Stimulated activated CD8-positive, alpha-beta memory T cell treated with anti-CD3 and anti-CD28 coated beads, Interleukin-7, amount 100 ng/mL, for 24 hours (primary cell): ENCODE data around the gene CAPN5.

ENCODE experiments used
- DNase-seq: peaks from one replicate; pipeline ENCODE4 v3.0.0-alpha.2; 2020; ENCODE audit warnings: low read depth

CAPN5 gene

DNA sequence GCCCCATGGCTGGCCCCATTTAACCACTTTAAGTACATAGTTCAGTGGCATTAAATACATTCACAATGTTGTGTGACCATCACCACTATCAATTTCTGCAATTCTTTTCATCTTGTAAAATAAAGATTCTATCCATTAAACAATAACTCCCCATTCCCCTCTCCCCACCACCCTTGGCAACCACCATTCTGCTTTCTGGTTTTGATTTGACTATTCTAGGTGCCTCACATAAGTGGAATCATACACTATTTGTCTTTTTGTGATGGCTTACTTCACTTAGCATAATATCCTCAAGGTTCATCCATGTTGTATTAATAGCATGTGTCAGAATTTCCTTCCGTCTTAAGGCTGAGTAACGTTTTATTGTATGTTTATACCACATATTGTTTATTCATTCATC lies 68.3 kb downstream of the CAPN5 start:
- no peak for DNase-seq

DNA sequence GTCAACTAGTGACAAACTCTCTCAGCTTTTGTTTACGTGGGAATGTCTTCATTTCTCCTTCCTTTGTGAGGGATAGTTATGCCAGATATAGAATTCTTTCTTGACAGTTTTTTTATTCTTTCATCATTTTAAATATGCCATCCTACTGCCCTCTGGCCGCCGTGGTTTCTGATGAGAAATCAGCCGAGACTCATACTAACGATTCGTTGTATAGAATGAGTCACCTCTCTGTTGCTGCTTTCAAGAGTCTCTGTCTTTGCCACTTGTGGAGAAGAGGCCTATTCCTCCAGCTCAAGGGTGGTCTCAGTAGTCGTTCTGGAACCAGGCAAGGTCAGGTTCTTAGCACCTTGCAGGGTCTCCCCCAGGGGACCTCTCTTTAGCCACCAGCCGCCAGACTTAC lies 69.3 kb downstream of the CAPN5 start:
- no peak for DNase-seq

DNA sequence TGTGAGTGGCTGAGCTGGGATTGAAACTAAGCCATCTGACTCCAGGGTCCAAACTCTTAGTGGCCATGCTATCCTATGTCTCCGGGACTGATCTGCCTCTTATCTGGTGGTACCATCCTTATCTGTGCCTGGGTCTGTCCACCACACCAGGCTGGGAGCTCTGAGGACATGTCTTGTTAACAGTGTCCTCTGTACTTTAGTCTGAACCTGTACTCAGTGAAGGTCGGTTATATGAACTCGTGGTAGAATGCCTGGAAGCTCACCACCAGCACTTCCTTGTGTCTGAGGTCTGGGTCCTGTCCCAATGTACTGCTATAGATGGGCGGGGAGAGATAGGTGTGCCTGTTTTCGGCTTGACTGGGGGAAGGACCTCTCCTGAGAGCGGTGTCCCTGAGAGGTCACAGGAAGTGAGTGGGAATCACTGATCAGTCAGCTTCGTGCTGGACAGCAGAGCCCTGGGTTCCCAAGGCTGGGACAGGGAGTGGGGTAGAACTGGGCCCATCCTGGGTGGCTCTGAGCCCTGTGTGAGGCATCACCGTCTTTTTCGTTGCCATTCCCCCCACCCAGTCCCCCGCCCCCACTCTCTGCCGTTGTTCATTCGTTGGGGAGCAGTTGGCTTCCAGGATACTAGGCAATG lies 70.1 kb downstream of the CAPN5 start:
- DNase-seq: no peak

DNA sequence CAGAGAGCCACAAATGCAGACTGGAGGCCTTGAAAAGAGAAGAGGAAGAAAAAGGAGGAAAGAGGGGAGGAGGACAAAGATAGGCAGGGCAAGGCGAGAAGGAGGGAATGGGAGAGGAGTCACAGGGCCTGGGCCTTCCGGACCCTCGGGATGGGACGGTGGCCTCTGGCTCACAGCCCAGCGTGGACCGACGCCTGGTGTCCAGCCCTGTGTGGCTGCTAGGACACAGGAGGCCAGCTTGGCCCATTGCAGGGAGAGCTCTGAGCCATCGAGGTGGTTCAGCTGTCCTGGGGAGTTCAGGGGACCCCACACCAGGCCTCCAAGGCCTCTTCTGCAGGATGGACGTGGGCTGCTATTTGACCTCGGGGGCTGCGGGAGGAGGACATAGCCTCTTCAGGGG lies 70.7 kb downstream of the CAPN5 start:
- no peak for DNase-seq

DNA sequence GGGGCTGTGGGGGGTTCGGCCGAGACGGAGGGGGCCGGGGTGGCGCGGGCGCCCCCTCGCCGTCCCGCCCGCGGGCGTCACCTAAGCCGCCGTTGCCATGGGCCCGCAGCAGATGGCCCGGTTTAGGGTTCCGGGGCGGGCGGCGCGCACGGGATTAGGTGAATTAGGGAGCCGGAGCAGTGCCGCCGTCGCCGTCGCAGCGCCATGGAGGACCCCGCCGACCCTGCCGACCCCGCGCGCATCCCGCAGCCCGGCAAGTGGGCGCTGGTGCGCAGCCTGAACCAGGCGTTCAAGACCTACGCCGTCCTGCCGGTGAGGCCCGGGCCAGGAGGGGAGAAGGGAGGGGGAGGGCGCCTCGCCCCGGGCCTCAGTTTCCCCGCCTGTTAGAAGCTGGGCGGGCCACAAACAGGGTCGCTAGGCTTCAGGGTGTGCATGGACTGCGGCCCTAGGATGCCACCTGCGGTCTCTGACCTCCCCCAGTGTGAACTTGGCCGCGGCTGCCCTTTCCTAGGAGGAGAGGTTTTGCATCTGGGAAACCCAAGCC lies 71.4 kb downstream of the CAPN5 start:
- no peak for DNase-seq

DNA sequence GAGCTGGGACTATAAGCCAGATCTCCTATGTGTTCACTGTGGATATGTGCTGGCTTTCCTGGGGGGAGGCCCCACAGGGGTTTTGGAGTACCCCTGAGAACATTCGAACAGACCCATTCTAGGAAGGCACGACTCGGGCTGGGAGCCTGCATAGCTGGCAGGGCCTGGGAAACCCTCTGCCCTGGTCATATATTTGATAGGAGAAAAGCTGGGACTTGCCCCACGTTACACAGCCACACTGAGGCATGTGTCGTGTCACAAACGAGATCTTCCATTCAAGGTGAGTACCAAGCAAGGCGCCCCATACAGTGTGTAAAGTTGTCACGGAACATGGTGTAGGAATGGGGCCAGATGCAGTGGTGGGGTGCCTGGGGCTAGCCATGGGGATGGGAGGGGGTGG lies 72.4 kb downstream of the CAPN5 start:
- no peak for DNase-seq

DNA sequence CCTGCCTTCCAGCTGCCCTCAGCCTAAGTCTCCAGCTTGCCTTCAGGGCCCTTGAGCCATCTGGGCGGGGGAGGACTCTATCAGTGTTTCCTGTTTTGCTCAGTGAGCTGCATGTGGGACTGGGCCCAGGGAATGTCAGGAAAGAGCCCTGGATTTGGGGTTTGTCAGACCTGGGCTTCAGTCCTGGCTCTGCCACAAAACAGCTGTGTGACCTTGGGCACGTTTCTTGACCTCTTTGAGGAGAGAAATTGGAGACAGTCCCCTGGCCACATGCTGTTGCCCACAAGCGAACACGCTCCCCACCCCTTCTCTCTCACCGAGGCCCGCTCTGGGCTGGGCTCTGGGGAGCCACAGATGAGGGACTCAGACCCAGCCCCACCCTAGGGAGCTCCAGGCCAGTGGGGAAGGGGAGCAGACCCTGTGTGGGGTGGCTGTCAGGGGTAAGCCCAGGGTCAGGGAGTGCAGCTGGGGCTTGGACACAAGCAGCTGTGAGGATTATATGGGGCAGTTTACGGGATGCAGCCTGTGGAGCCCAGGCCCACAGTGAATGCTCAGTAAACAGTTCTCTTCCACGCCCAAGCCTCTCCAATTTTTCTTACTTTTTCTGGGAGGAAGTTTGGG lies 73.6 kb downstream of the CAPN5 start:
- DNase-seq: no peak

DNA sequence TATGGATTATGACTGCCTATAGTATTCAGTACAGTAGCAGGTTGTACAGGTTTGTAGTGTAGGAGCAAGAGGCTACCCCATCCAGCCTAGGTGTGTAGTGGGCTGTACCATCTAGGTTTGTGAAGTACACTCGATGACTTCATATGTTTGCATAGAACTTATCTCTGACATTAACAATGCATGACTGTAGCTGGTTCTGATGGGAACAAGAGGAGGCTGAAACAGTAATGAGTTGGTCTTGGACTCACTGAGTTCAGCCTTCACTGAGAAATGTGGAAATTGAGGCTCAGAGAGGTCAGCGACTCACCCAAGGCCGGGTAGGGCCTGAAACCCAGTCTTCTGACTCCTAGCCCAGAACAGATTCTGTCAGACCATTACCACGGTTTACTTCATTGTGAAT lies 74.3 kb downstream of the CAPN5 start:
- no peak for DNase-seq

DNA sequence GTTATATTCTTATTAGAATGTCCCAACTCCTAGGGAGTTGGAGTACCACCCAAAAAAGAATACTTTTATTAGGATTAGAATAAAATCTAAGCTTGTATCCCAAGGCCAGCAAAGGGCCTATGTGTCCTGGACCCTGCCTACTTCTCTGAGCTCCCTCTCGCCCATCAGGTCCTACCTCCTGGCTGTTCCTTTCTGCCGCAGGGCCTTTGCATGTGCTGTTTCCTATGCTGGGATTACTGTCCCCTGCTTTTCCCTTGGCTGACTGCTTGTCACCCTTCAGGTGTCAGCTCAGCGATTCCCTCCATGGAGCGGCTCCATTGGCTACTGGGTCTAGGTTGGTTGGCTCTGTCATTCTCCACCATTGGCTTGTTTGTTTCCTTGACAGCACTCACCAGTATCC lies 74.7 kb downstream of the CAPN5 start:
- no peak for DNase-seq

DNA sequence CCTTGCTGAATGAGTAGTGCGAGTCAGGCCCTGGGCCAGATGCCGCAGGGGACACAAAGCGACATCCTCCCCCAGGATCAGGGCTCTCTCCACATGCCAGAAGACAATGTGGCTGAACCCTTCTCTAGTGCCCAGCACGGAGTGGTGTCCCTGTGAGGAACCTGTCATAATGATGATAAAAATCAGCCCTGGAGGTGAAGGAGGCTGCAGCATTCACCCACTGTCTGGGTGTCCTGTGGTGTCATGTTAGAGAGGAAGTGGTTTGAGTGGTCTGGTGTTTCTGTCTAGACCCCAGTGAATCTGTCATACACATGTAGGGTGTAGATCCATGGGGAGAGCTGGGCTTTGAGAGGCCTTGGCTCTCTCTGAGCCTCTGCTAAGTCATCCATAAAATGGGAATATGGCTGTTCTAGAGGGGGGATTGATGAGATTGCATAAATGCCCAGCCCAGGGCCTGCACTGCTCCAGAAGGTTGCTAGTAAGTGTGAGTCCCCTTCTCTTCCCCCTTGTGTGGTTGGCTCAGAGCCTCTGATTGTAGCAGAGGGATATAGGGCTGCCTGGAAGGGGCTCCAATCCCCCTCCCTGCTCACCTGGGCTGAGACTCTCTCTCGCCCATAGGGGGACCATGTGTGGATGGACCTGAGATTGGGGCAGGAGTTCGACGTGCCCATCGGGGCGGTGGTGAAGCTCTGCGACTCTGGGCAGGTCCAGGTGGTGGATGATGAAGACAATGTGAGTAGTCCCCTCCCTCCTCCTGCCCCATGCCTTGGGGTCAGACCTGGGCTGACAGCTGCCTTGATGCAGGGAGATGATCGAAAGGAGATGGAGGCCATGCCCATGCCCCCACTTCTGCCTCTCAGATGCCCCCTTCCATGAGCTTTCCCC lies 75.6 kb downstream of the CAPN5 start:
- DNase-seq: no peak

DNA sequence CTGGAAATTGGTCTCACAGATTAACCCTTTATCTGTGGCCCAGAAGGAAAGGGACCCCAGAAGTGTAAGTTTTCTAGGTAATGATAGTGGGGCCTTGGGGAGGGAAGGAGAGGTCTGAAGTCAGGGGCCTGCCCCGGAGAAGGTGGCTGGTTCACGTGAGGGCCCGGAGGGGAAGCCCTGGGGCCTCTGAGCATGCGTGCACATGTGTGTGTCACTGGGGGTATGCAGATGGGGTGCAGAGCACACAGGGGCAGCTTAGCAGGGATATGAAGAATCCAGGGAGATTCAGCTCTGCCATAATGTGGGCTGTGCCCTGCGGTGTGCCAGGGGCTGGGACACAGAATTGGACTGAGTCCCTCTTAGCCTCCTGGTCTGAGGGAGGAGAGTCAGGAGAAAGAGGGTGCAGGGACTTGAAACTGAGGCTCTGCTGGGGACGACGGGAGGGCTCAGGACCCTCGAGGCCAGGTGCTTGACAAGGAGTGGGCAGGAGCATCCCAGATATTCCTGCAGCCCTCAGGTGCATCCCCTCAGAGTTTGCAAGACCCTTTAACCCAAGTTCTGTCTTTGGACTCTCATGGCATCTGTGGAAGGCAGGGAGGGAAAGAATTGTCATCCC lies 76.7 kb downstream of the CAPN5 start:
- no peak for DNase-seq

DNA sequence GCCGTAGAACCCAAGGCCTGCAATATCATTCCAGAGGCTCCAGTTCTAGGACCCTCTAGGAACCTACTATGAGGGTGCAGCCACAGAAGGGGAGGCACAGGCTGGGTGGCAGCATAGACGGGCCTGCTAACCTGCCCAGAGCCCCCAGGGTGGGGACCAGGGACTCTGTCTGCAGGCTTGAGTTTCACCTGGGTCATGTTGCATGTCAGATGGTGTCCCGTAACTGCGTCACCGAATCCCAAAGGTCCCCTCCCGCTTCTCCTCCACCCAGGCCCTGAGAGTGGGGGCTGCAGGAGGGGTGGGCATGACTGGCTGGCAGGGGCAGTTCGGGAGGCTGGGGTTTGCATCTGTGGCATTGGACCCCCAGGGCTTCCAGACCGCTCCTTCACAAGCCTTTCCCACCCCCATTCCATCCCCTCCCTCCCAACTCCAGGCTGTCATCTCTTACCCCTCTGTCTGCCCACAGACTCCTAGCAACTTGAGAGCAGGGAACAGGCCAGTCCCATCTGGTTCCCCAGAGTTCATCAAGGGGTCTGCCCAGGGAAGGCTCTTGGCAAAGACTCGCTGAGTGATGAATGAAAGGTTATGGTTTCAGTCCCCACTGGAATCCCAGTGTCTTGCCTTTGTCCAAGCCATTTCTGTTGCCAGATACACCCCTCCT lies 77.6 kb downstream of the CAPN5 start:
- no peak for DNase-seq

DNA sequence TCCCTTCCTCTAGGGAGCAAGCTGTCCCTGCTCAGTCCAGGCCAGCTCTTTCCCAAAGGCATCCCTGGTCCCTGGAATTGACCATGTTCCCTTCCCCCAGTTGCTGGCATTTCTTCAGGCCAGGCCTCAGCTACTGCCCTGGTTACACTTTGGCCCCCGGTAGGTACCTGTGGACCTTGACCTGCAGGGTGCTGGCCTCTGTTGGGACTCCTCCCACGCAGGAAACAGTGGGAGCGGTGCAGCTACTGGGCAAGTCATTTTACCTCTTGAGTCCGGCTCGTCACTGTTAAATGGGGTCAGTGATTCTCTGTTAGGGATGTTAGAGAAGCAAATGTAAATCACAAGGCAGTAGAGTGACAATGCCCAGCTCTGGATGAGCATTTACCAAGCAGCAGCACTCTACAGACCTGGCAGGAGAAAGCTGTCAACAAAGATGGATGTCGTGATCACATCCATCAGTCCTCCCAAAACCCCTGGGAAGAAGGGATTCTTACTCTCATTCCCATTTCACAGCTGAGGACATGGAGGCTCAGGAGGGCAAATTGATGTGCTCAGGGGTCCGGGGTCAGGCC lies 78.2 kb downstream of the CAPN5 start:
- DNase-seq: no peak

DNA sequence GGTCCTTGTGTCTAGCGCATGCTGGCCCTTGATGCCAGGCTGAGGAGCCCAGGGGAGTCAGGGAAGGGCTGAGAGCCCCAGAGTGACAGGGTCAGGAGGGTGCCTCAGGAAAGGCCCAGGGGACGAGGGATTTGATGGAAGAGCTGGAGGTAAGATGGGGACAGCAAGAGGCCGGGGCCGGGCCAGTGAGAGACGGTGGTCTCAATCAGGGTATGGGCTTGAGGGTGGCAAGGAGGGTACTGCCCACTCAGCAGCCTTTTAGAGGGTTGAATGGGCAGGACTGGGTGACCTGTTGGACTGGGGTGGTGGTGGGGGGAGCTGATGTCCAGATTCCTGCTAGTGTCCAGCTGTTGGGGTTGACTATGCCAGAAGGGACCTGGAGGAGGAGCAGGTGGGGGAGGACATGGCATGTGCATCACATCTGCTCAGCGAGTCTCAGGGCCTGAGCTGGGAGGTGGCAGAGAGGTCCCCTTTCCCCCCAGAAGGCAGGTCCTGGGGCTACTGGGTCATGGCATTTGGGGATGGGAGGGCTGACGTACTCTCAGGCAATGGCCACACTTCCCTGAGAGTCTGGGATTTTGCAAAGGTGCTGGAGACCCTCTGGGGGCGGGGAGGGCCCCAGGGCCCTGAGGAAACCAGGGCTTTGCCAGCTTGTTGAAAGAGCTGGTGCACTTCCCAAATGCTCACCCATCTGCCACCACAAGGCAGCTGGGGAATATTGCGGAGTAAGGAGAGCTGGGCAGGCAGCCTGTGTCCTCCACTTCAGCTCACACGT lies 79.7 kb downstream of the CAPN5 start:
- no peak for DNase-seq

DNA sequence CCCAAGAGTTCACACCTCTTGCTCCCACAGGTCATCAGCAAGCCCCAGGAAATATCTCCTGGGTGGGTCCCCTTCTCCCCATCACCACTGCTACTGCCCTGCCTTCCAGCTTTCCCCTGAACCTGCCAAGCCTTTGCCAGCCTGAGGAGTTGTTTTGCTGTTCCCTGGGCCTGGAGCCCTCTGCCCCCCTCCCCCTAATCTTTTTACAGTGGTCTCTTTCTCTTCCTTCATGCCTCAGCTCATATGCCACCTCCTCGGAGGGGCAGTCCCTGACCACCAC lies 80.2 kb downstream of the CAPN5 start:
- DNase-seq: no peak

DNA sequence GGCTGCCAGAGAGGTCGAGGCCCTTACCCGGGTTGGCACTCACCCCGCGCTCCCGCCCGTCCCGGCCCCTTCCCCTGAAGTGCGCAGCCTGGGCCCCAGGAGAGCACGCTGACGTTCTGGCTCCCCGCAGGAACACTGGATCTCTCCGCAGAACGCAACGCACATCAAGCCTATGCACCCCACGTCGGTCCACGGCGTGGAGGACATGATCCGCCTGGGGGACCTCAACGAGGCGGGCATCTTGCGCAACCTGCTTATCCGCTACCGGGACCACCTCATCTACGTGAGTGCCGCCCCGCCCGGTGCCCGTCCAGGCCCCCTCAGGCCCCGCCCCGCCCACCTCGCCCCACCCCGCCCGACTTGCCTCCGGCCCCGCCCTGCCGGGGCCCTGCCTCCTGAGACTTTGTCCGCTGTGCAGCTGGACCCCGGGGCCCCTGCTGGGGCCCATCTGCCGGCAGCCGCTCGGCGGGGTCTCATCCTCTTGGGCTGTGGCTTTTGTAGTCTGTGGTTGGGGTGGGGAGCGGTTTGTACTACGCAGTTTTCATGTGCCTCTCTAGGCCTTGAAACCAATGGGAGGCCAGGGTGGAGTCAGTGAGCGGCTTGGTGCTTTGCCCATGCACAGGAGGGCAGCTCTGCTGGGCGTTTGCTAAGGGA lies 81.0 kb downstream of the CAPN5 start:
- no peak for DNase-seq

DNA sequence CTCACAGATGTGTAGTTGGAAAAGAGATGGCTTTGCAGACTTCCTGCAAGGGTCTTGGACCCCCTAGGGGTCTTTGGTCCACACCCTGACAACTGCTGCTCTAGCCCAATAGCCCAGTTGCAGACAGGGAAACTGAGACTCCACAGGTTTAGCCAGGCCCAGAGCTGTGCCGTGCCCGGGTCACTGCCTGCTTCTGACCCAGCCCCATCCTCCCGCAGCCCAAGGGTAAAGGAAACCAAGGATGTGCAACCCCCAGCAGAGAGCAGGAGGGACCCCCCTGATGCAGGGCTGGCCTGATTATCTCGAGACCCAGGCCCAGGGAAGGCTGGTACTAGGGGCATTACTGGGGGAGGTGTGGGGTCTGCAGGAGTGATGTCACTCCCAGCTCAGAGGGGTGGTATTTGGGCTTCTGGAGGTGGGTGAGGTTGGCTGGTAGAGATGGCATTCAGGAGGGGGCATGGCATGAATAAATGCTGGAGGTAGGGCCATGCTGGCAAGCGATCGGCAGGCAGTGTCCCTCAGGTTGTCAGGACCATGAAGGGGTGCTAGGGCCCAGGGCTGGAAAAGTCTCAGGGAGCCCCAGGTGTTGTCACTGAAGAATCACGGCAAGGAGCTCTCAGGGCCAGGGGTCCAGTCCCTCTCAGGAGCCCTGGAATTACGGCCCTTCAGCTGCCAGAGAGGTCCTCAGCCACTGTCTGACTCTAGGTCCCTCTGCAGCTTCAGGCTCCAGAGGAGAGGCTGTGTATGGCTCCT lies 82.4 kb downstream of the CAPN5 start:
- no peak for DNase-seq

DNA sequence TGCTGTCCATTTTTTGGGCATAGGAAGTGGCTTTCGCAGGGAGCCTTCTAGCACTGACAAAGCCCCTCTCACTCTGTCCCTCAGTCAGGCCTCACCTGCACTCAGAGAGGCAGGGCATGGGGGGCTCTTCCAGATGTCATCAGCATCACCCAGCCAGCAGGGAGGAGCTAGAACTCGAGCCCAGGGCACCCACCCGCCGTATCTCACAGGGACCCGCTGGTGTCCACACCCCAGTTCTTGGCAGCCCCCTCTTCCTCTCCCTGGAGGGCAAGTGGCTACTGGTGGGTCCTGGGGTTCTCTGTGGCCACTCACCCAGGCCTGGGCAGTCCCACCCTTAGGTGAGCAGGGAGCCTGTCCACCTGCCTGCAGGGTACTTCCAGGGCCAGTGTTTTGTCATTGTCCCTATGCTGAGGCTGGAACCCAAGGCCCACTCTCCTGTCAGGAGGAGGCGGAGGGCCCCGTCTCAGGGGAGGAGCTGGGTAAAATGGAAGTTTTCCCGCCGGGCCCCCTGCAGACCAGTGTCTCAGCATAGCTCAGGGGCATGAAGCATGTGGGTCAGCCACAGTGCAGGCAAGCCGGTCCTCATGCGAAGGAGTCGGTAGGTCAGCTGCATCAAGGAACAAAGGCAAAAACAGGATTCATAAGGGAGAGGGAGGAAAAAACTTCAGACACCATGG lies 83.1 kb downstream of the CAPN5 start:
- DNase-seq: no peak

DNA sequence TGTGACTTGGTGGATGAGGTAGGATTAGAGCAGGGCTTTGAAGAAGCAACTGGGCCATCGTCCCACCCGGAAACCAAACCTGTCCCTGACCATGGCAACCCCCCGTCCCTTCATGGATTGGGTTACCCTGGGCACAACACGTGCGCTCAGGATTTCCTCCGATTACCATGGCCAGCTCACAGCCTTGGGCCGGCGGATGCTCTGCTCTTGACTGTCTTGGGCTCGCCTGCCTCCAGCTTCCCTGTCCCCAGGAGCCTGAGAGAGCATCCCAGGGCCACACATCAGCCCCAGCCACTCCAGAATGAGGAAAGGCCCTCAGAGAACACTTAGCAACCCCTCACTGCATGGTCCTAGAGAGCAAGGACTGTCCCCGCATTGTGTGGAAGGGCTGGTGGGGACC lies 84.1 kb downstream of the CAPN5 start:
- no peak for DNase-seq
